Upper lobe of left lung (tissue), 6 donors: ENCODE results near the gene TENM3. TPM values are rescaled to one million over a fixed set of nuclear protein-coding genes. Genes with fewer than 3 reads are reported as not detected.

ENCODE experiments used
- ATAC-seq, 2 donors: fragments of 200-7000 bp; cut with Tn5 transposase; one replicate each; pipeline ENCODE4 v1.9.1; 2022; ENCODE audit warnings: mild to moderate bottlenecking in 2 of 2, moderate library complexity in 2 of 2; ENCODE audit not compliant: low FRiP score in 2 of 2
- DNase-seq, 2 donors: peaks; one replicate each; pipeline ENCODE4 v3.0.0-alpha.2; 2019 to 2020
- H3K27ac ChIP-seq, 4 donors: fragments of 200-600 bp; sonication (generic); one replicate each; pipeline ENCODE4 v1.5.1; 2016 to 2019
- H3K27me3 ChIP-seq, 4 donors: fragments of 200-600 bp; sonication (generic); one replicate each; pipeline ENCODE4 v1.5.1; 2017 to 2019
- H3K36me3 ChIP-seq, 4 donors: fragments of 200-600 bp; sonication (generic); one replicate each; pipeline ENCODE4 v1.5.1; 2016 to 2019
- H3K4me1 ChIP-seq, 4 donors: fragments of 200-600 bp; sonication (generic); one replicate each; pipeline ENCODE4 v1.5.1; 2018 to 2019
- H3K4me3 ChIP-seq, 4 donors: fragments of 200-600 bp; sonication (generic); one replicate each; pipeline ENCODE4 v1.5.1; 2017 to 2019; ENCODE audit warnings: mild to moderate bottlenecking in 2 of 4, moderate library complexity in 1 of 4
- H3K9me3 ChIP-seq, 4 donors: fragments of 200-600 bp; sonication (generic); one replicate each; pipeline ENCODE4 v1.5.1; 2018 to 2019
- CTCF ChIP-seq, 6 experiments: fragments of 450-650 bp in 4 of 6; fragments of 200-600 bp in 2 of 6; sonication (generic) in 2 of 6; IDR thresholded peaks; one replicate each; pipeline ENCODE4 v1.5.1; 2016 to 2019; ENCODE audit warnings: antibody characterized with exemption in 6 of 6
- EP300 ChIP-seq, 4 donors: sonication (generic); formaldehyde crosslinking; IDR thresholded peaks; one replicate each; pipeline ENCODE4 v1.5.1; 2017; ENCODE audit warnings: antibody characterized with exemption in 4 of 4, control low read depth in 2 of 4
- POLR2A ChIP-seq, 4 donors: fragments of 450-650 bp; IDR thresholded peaks; one replicate each; pipeline ENCODE4 v1.5.1; 2016 to 2017; ENCODE audit warnings: antibody characterized with exemption in 4 of 4, mild to moderate bottlenecking in 2 of 4
- POLR2AphosphoS5 ChIP-seq, 2 donors: sonication (generic); formaldehyde crosslinking; IDR thresholded peaks; one replicate each; pipeline ENCODE4 v1.5.1; 2017; ENCODE audit warnings: antibody characterized with exemption in 2 of 2
- WGBS, 2 donors: methylation state at CpG; one replicate each; pipeline ENCODE4 v1.1.5; 2017 to 2018; 5-methylcytosine and 5-hydroxymethylcytosine counted together
- total RNA-seq, 6 donors: library from RNA; depleted of rRNA in 4 of 6; stranded (reverse); fragments of >200 nt in 4 of 6; gene quantifications; one replicate each; pipeline versions ENCODE4 v1.1.0 to v1.2.1, GENCODE V29; 2016 to 2021
- donor health status: DM: no; HTN: no; CAD: no; lungs with moderate emphysema.
- donor health status: DM: no; HTN: yes; CAD: no; lungs with severe emphysema.

The TENM3 gene
- total RNA-seq, 6 donors from 2014 or later, result 0.33 to 7.1 (median 1.1) TPM

GRCh38 chr4:182752158-182752910, 509.1 kb downstream of the TENM3 start:
- no peak overlapping the region for H3K27ac ChIP-seq
- TF ChIP-seq CTCF (IDR thresholded peaks at IDR 0.05), result no peak
- no peak for TF ChIP-seq EP300 (IDR thresholded peaks at IDR 0.05)
- TF ChIP-seq POLR2A (IDR thresholded peaks at IDR 0.05), result no peak
- no peak for TF ChIP-seq POLR2AphosphoS5 (IDR thresholded peaks at IDR 0.05)
- no peaks in the 10 kb centered on the region for H3K27me3 ChIP-seq
- H3K9me3 ChIP-seq, result no peaks in the 10 kb centered on the region
- no peak for ATAC-seq
- no peaks in the 10 kb centered on the region for H3K4me1 ChIP-seq
- DNase-seq, result no peak
- no peaks in the 10 kb centered on the region for H3K36me3 ChIP-seq
- 80 to 83% methylated on average over 2 of the region's 2 CpGs for WGBS, 2 donors
- H3K4me3 ChIP-seq, result no peak overlapping the region

GRCh38 chr4:182754895-182755294, 511.7 kb downstream of the TENM3 start:
- Histone ChIP-seq H3K9me3 (no peaks in the 10 kb centered on the region), H3K27ac (no peak overlapping the region), H3K4me1 (no peaks in the 10 kb centered on the region), H3K4me3 (no peak overlapping the region), H3K27me3 (no peaks in the 10 kb centered on the region), H3K36me3 (no peaks in the 10 kb centered on the region)
- no peak for TF ChIP-seq POLR2A (IDR thresholded peaks at IDR 0.05)
- no peak for TF ChIP-seq CTCF (IDR thresholded peaks at IDR 0.05)
- TF ChIP-seq POLR2AphosphoS5 (IDR thresholded peaks at IDR 0.05), result no peak
- no peak for TF ChIP-seq EP300 (IDR thresholded peaks at IDR 0.05)
- no peak for DNase-seq
- ATAC-seq, result no peak
- WGBS, 2 donors, result 85 to 88% methylated on average over 5 of the region's 5 CpGs

GRCh38 chr4:182756161-182756690, 513.0 kb downstream of the TENM3 start:
- Histone ChIP-seq H3K27ac (no peak overlapping the region), H3K27me3 (no peaks in the 10 kb centered on the region), H3K4me1 (no peaks in the 10 kb centered on the region), H3K9me3 (no peaks in the 10 kb centered on the region), H3K4me3 (no peak overlapping the region), H3K36me3 (no peaks in the 10 kb centered on the region)
- ATAC-seq (no peak), DNase-seq (no peak)
- TF ChIP-seq EP300 (IDR thresholded peaks at IDR 0.05) (no peak), CTCF (IDR thresholded peaks at IDR 0.05) (no peak), POLR2AphosphoS5 (IDR thresholded peaks at IDR 0.05) (no peak), POLR2A (IDR thresholded peaks at IDR 0.05) (no peak)
- 88 to 89% methylated on average over 6 of the region's 6 CpGs for WGBS, 2 donors

GRCh38 chr4:182758273-182758672, 515.1 kb downstream of the TENM3 start:
- Histone ChIP-seq H3K27me3 (no peaks in the 10 kb centered on the region), H3K4me1 (no peaks in the 10 kb centered on the region), H3K36me3 (no peaks in the 10 kb centered on the region), H3K27ac (no peak overlapping the region), H3K9me3 (no peaks in the 10 kb centered on the region), H3K4me3 (no peak overlapping the region)
- 68 to 82% methylated on average over 7 to 12 of the region's 12 CpGs for WGBS, 2 donors
- DNase-seq (no peak), ATAC-seq (no peak)
- TF ChIP-seq EP300 (IDR thresholded peaks at IDR 0.05) (no peak), POLR2AphosphoS5 (IDR thresholded peaks at IDR 0.05) (no peak), POLR2A (IDR thresholded peaks at IDR 0.05) (no peak), CTCF (IDR thresholded peaks at IDR 0.05) (no peak)
